ENCODE data around the gene CORO2A. TPM values are rescaled to one million over a fixed set of nuclear protein-coding genes. Genes with fewer than 3 reads are reported as not detected.
A peak's percentile ranks its signal among the peaks of the same experiment; 100 is the strongest.

CORO2A gene
- total and polyA plus RNA-seq, 2 of the 8 experiments (the other 6 are each of a cell fraction or from before 2014, with no cell fraction given): 13.7 to 27.9 TPM

DNA sequence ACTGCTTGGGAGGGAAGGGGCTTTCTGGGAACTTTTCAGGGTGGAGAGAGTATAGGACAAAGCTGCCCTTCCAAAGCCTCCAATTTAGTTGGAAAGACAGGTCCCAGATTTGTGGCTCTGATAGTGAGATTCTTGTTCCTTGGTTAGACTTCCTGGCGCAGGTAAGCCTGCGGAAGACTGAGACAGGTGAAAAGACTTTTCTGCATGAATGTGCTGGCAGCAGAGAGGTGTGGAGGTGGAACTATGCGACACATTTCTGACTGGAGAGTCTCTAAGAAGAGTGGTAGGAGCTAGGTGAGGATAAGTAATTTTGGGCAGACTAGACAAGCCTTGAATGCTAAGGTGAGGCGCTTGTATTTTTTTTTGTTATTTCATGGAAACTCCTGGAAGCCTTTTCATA lies 106.0 kb downstream of the CORO2A start:
- no peak overlapping the region for H3K4ac ChIP-seq (replicated peaks; ENCODE audit: insufficient read length, low read depth, low read length)
- peaks cover 0 to 2% of the 10 kb centered on the region in 2 experiments for H4K20me1 ChIP-seq (replicated peaks in 1 of 2; ENCODE audit: control insufficient read depth in 1 of 2, insufficient read depth in 2 of 2, low read length in 2 of 2)
- H4K91ac ChIP-seq (replicated peaks; ENCODE audit: insufficient read length, low read length): no peak overlapping the region
- no peak overlapping the region for H2AK5ac ChIP-seq (ENCODE audit: low read depth, low read length)
- FAIRE-seq (no peak), DNase-seq (ENCODE audit: low read depth in 1 of 2, low spot score in 2 of 2) (no peak)
- H2BK20ac ChIP-seq (ENCODE audit: low read length): 0 out of 2 replicates have a peak overlapping the region, but pooled peaks have one; percentile 2
- 0 out of 2 replicates have a peak overlapping the region, but pooled peaks have one; percentile 26 for H2BK5ac ChIP-seq (ENCODE audit: low read depth, low read length)
- 90% methylated on average over 4 of the region's 4 CpGs; no CpG with 5 or more reads in 1 of the 2 experiments for WGBS, 2 experiments (ENCODE audit: extremely low coverage in 1 of 2, insufficient coverage in 1 of 2, insufficient read length in 1 of 2, insufficient replicate concordance in 2 of 2, low coverage in 1 of 2, low lambda C conversion rate in 2 of 2, missing lambda C conversion rate in 1 of 2)
- H2AFZ ChIP-seq (ENCODE audit: low read length): no peak overlapping the region
- H3K27ac ChIP-seq (ENCODE audit: low read depth, low read length): no peak overlapping the region
- H3K4me1 ChIP-seq (replicated peaks in 1 of 4; ENCODE audit: control insufficient read depth in 3 of 4, insufficient read depth in 4 of 4, low read length in 3 of 4): peaks cover 2 to 20% (median 8%) of the 10 kb centered on the region in 4 experiments; a peak in 5 of 7 replicates
- peak overlapping the region; percentile 12 to 61; a peak in 2 of 4 replicates for H3K4me2 ChIP-seq (ENCODE audit: insufficient read depth in 1 of 2, low read depth in 2 of 2, low read length in 2 of 2)
- H2BK15ac ChIP-seq (ENCODE audit: low read length): no peak overlapping the region
- H4K5ac ChIP-seq (ENCODE audit: insufficient read length, low read depth, low read length): no peak overlapping the region
- H3K9ac ChIP-seq (replicated peaks in 1 of 4; ENCODE audit: extremely low read depth in 1 of 4, low read depth in 3 of 4, low read length in 3 of 4): no peak overlapping the region; a peak in 1 of 7 replicates
- no peak overlapping the region for H2BK120ac ChIP-seq (replicated peaks; ENCODE audit: low read depth, low read length)
- no peak overlapping the region for H3K14ac ChIP-seq (ENCODE audit: insufficient read length)
- H3K56ac ChIP-seq (replicated peaks; ENCODE audit: insufficient read length, low read depth, low read length): no peak overlapping the region
- no peaks in the 10 kb centered on the region for H3K79me1 ChIP-seq (ENCODE audit: low read depth, low read length)
- no peak overlapping the region for H4K8ac ChIP-seq (ENCODE audit: extremely low read depth, insufficient read depth, low read length)
- H3K9me3 ChIP-seq (ENCODE audit: insufficient read depth in 2 of 2, low read depth in 1 of 2, low read length in 1 of 2): no peaks in the 10 kb centered on the region; a peak in 1 of 4 replicates
- no peak overlapping the region for H3K18ac ChIP-seq (ENCODE audit: extremely low read depth, low read length)
- no peak overlapping the region for H3K23ac ChIP-seq (ENCODE audit: insufficient read length)
- peaks cover 2 to 16% (median 4%) of the 10 kb centered on the region in 4 experiments; a peak in 5 of 8 replicates for H3K36me3 ChIP-seq (ENCODE audit: control insufficient read depth in 2 of 4, insufficient read depth in 4 of 4, low read length in 3 of 4)
- H3K79me2 ChIP-seq (ENCODE audit: control insufficient read depth in 1 of 2, insufficient read depth in 2 of 2, low read length in 2 of 2): no peaks in the 10 kb centered on the region
- POLR2A ChIA-PET (ENCODE audit: partially characterized antibody): interaction anchor here (0.9 to 1.3 kb wide), 4 partner anchors 18 to 176 kb away, joined by 3 to 6 read pairs (median 4); partner anchors contain the start of gene NANS
- H3K23me2 ChIP-seq (ENCODE audit: low read depth, low read length): peaks cover 2% of the 10 kb centered on the region; the same call in 1 of the 2 replicates
- H3K4me3 ChIP-seq (ENCODE audit: extremely low read depth in 1 of 4, insufficient read depth in 2 of 4, low read depth in 3 of 4, low read length in 4 of 4): no peak overlapping the region
- H2BK12ac ChIP-seq (ENCODE audit: low read depth, low read length): no peak overlapping the region
- CTCF ChIA-PET (ENCODE audit: partially characterized antibody): interaction anchor here (0.5 to 3.5 kb wide), 10 partner anchors 8 to 189 kb away, joined by 3 to 29 read pairs (median 4); no protein-coding TSS in a partner anchor
- H3K27me3 ChIP-seq (replicated peaks in 1 of 4; ENCODE audit: control insufficient read depth in 3 of 4, extremely low read depth in 1 of 4, insufficient read depth in 3 of 4, low read length in 3 of 4): no peaks in the 10 kb centered on the region; a peak in 2 of 7 replicates
- no peak for TF ChIP-seq EGR1 (IDR thresholded peaks at IDR 0.05; ENCODE audit: borderline replicate concordance, low read depth, low read length)
- TF ChIP-seq TCF12 (IDR thresholded peaks at IDR 0.05; ENCODE audit: low read depth, low read length): no peak
- TF ChIP-seq, protein P1, sequence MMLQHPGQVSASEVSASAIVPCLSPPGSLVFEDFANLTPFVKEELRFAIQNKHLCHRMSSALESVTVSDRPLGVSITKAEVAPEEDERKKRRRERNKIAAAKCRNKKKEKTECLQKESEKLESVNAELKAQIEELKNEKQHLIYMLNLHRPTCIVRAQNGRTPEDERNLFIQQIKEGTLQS (IDR thresholded peaks at IDR 0.05; ENCODE audit: insufficient read depth, low read depth, low read length): no peak
